ENCODE data around the gene LGALS9C. TPM values are rescaled to one million over a fixed set of nuclear protein-coding genes. Genes with fewer than 3 reads are reported as not detected.
"Not testable (repeated sequence)": the region's sequence is repeated elsewhere in the genome, so short reads cannot be mapped to it uniquely, and the experiment has no call there.

Gene LGALS9C
- total and polyA plus RNA-seq, 4 donors: not detected

DNA sequence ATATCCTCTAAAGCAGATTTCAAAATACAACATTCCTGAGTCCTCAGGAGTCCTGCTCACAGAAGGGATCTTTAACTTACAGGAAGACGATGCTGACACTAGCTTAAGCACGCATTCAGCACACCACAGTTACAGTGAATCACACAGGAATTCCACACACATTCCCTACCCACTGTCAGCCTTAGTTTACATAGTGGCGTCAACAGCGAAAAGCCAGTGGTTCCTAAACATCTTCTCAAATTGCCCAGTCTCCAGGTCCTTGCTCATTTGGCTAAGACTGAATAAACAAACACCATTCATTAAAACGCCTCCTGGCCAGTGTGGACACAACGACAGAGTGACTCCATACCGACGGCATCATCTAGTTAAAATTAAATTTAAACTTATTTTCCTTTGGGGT, 17.6 kb upstream of the LGALS9C start:
- not testable (repeated sequence) for H3K9me3 ChIP-seq (ENCODE audit: control insufficient read depth, insufficient read depth, low read length); H3K4me3 ChIP-seq (ENCODE audit: low read depth, low read length); H3K36me3 ChIP-seq (ENCODE audit: control insufficient read depth, insufficient read depth, low read length); H3K4me1 ChIP-seq (ENCODE audit: control insufficient read depth, insufficient read depth, low read length); H3K27me3 ChIP-seq (ENCODE audit: control insufficient read depth, insufficient read depth, low read length); DNase-seq (ENCODE audit: low read depth in 4 of 6, low spot score in 6 of 6); H3K27ac ChIP-seq (ENCODE audit: low read depth, low read length)
- WGBS (ENCODE audit: insufficient coverage): 19% methylated on average over 3 of the region's 8 CpGs

DNA sequence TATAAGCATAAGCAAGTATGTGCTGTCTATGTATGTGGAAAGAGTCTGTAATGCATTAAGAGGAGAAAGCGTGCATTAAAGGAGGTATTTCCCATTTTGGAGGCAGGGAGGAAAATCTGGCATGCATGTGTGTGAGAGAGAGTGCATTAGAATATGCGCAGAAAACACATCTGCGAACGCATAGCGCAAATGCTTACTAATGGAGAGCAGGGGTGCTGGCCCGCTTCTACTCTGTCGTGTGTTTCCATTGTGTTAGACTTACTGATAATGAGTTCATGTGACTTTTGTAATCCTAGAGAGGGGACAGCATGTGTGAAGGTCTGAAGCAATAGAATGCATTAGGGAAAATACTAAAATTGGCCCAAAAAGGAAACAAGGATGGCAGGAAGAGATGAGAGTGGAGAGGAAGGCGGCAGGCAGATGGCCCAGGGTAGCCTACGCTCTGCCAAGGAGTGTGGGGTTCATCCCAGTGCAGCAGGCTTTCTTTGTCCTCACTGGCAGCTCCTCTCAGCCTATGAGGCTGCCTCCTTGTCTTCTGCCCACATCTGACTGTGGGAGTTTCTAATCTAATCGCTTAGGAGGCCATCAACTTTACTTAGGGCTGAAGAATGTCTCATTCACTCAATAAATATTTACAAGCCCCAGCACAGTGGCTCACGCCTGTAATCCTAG, 12.6 kb upstream of the LGALS9C start:
- H3K27ac ChIP-seq (ENCODE audit: low read depth, low read length); H3K9me3 ChIP-seq (ENCODE audit: control insufficient read depth, insufficient read depth, low read length); H3K4me3 ChIP-seq (ENCODE audit: low read depth, low read length); H3K36me3 ChIP-seq (ENCODE audit: control insufficient read depth, insufficient read depth, low read length); H3K4me1 ChIP-seq (ENCODE audit: control insufficient read depth, insufficient read depth, low read length); DNase-seq (ENCODE audit: low read depth in 4 of 6, low spot score in 6 of 6); H3K27me3 ChIP-seq (ENCODE audit: control insufficient read depth, insufficient read depth, low read length): not testable (repeated sequence)
- WGBS (ENCODE audit: insufficient coverage): 87% methylated on average over 7 of the region's 11 CpGs

DNA sequence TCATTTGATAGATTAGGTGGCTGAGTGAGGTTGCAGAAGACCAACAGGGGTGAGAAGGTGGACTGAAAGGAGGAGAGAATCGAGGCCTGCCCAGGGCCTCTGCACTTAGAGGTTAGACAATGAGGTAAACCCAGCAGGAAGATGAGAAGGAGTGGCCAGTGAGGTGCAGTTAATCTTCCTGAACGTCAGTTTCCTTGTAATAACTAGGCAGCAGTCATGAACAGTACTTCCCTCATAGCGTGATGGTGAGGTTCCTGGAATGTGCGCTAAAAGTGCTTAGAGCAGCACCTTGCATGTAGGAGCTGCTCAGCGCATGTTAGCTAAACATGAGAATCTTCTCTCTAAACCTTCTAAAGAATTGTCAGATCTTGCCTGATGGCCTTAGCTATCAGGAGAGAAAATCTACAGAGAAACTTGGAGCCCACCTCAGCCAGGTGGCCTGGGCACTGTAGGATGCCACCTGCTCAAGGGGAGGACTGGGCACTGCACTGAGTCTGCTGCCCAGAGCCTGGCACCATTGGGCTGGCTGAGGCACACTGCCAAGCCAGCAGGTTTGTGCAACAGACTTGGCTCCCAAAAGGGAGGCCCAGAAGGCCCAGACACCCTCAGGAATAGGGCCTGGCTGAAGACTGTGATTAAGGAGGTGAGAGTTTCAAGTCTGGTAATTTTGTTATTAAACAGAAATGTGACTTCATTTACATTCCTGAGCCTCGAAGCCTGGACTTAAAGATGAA, 10.2 kb upstream of the LGALS9C start:
- WGBS (ENCODE audit: insufficient coverage): no CpG with 5 or more reads among the region's 6 CpGs
- H3K4me1 ChIP-seq (ENCODE audit: control insufficient read depth, insufficient read depth, low read length): not testable (repeated sequence)

GRCh38 chr17:18467001-18467400, 9.6 kb upstream of the LGALS9C start:
- 84% methylated on average over 3 of the region's 5 CpGs for WGBS (ENCODE audit: insufficient coverage)
- H3K27ac ChIP-seq (ENCODE audit: low read depth, low read length); DNase-seq (ENCODE audit: low read depth in 4 of 6, low spot score in 6 of 6); H3K4me3 ChIP-seq (ENCODE audit: low read depth, low read length); H3K27me3 ChIP-seq (ENCODE audit: control insufficient read depth, insufficient read depth, low read length); H3K9me3 ChIP-seq (ENCODE audit: control insufficient read depth, insufficient read depth, low read length); H3K4me1 ChIP-seq (ENCODE audit: control insufficient read depth, insufficient read depth, low read length); H3K36me3 ChIP-seq (ENCODE audit: control insufficient read depth, insufficient read depth, low read length): not testable (repeated sequence)

More for the DNA sequence above, 10.2 kb upstream of the LGALS9C start:
- not testable (repeated sequence) for H3K27me3 ChIP-seq (ENCODE audit: control insufficient read depth, insufficient read depth, low read length); H3K27ac ChIP-seq (ENCODE audit: low read depth, low read length); H3K36me3 ChIP-seq (ENCODE audit: control insufficient read depth, insufficient read depth, low read length); DNase-seq (ENCODE audit: low read depth in 4 of 6, low spot score in 6 of 6); H3K4me3 ChIP-seq (ENCODE audit: low read depth, low read length); H3K9me3 ChIP-seq (ENCODE audit: control insufficient read depth, insufficient read depth, low read length)

DNA sequence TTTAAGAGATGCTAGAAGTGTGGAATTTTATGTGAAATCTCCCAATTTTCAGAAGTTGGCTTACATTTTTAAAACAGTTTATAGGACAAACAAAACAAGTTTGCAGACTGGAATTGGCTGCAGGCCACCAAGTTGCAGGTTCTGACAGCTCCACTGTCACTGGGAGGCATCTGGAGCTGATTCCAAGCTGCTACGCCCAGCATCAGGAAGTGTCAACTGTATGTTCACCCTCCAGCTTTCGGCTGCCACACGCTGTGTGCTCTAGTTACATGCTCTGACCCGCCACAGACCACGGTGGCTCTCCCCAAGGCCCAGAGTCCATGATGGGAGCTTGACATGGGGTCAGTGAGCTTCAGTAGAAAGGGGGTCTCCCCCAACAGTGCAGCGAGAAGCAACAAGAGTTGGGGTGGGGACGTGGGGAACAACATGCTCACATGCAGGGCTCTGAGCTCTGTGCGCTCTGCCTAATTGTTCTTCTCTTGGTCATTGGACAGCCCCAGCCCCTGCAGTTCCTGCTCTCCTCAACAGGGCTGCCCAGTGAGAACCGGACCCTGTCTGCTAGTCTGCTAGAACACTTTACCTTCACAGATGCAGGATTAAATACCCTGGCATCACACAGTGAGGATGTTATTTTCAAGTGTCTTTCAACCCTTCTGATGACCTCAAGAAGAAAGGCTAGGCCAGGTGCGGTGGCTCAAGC, 8.0 kb upstream of the LGALS9C start:
- not testable (repeated sequence) for H3K4me1 ChIP-seq (ENCODE audit: control insufficient read depth, insufficient read depth, low read length); H3K27me3 ChIP-seq (ENCODE audit: control insufficient read depth, insufficient read depth, low read length); H3K36me3 ChIP-seq (ENCODE audit: control insufficient read depth, insufficient read depth, low read length); DNase-seq (ENCODE audit: low read depth in 4 of 6, low spot score in 6 of 6); H3K9me3 ChIP-seq (ENCODE audit: control insufficient read depth, insufficient read depth, low read length); H3K4me3 ChIP-seq (ENCODE audit: low read depth, low read length); H3K27ac ChIP-seq (ENCODE audit: low read depth, low read length)
- 75% methylated on average over 2 of the region's 10 CpGs for WGBS (ENCODE audit: insufficient coverage)

- not testable (repeated sequence) for H3K4me3 ChIP-seq (ENCODE audit: low read depth, low read length); H3K4me1 ChIP-seq (ENCODE audit: control insufficient read depth, insufficient read depth, low read length); H3K36me3 ChIP-seq (ENCODE audit: control insufficient read depth, insufficient read depth, low read length); H3K9me3 ChIP-seq (ENCODE audit: control insufficient read depth, insufficient read depth, low read length); DNase-seq (ENCODE audit: low read depth in 4 of 6, low spot score in 6 of 6); H3K27me3 ChIP-seq (ENCODE audit: control insufficient read depth, insufficient read depth, low read length); H3K27ac ChIP-seq (ENCODE audit: low read depth, low read length)
- WGBS (ENCODE audit: insufficient coverage): no CpG with 5 or more reads among the region's 2 CpGs
Observed at GRCh38 chr17:18469837-18470236, 6.8 kb upstream of the LGALS9C start.

GRCh38 chr17:18470345-18470930, 6.2 kb upstream of the LGALS9C start:
- not testable (repeated sequence) for H3K4me3 ChIP-seq (ENCODE audit: low read depth, low read length); H3K36me3 ChIP-seq (ENCODE audit: control insufficient read depth, insufficient read depth, low read length); DNase-seq (ENCODE audit: low read depth in 4 of 6, low spot score in 6 of 6); H3K27me3 ChIP-seq (ENCODE audit: control insufficient read depth, insufficient read depth, low read length); H3K9me3 ChIP-seq (ENCODE audit: control insufficient read depth, insufficient read depth, low read length); H3K27ac ChIP-seq (ENCODE audit: low read depth, low read length); H3K4me1 ChIP-seq (ENCODE audit: control insufficient read depth, insufficient read depth, low read length)
- no CpG with 5 or more reads among the region's 11 CpGs for WGBS (ENCODE audit: insufficient coverage)

DNA sequence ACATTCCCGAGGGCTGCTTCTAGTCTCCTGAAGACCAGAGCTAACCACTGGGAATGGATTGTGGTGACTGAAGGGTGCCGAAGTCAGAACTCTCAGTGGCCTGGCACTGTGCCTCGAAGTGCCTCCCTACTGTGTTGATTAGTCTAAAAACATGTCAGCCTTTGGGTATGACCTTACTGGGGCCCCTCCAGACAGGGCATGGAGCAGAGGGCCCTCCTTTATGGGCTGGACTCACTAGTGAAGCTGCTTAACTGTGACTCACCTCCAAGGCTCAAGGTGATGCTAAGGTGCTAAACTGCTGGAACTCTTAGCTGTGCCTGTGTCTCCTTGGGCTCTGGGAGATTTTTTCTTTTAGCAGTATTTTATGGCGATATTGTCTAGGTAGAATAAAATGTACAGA, 2.6 kb upstream of the LGALS9C start:
- H3K4me1 ChIP-seq (ENCODE audit: control insufficient read depth, insufficient read depth, low read length); H3K4me3 ChIP-seq (ENCODE audit: low read depth, low read length); H3K27me3 ChIP-seq (ENCODE audit: control insufficient read depth, insufficient read depth, low read length); H3K9me3 ChIP-seq (ENCODE audit: control insufficient read depth, insufficient read depth, low read length); H3K36me3 ChIP-seq (ENCODE audit: control insufficient read depth, insufficient read depth, low read length); DNase-seq (ENCODE audit: low read depth in 4 of 6, low spot score in 6 of 6); H3K27ac ChIP-seq (ENCODE audit: low read depth, low read length): not testable (repeated sequence)
- no CpG with 5 or more reads among the region's 4 CpGs for WGBS (ENCODE audit: insufficient coverage)

GRCh38 chr17:18474754-18475153, 1.8 kb upstream of the LGALS9C start:
- not testable (repeated sequence) for H3K4me3 ChIP-seq (ENCODE audit: low read depth, low read length); H3K9me3 ChIP-seq (ENCODE audit: control insufficient read depth, insufficient read depth, low read length); H3K36me3 ChIP-seq (ENCODE audit: control insufficient read depth, insufficient read depth, low read length); H3K4me1 ChIP-seq (ENCODE audit: control insufficient read depth, insufficient read depth, low read length); H3K27me3 ChIP-seq (ENCODE audit: control insufficient read depth, insufficient read depth, low read length); DNase-seq (ENCODE audit: low read depth in 4 of 6, low spot score in 6 of 6); H3K27ac ChIP-seq (ENCODE audit: low read depth, low read length)
- WGBS (ENCODE audit: insufficient coverage): no CpG with 5 or more reads among the region's 7 CpGs
